Calu3 (cell line): ENCODE measurements around the gene STEAP1B. TPM values are rescaled to one million over a fixed set of nuclear protein-coding genes. Genes with fewer than 3 reads are reported as not detected.

ENCODE experiments used
- BruUV-seq: library from RNA; stranded (reverse); fragments of 400-500 nt; replicated peaks from 2 replicates; lab custom pipeline; 2021; lab: Mats Ljungman, UMichigan
- CTCF ChIA-PET: fragments of 300-600 bp; sonication (Branson Sonifier 250); formaldehyde crosslinking; loops from one replicate; lab custom pipeline; 2022; ENCODE audit warnings: antibody characterized with exemption; lab: Charles Lee
- DNase-seq: peaks from one replicate; pipeline ENCODE4 v3.0.0; 2022
- H3K27ac Mint-ChIP-seq: one replicate; pipeline ENCODE4 v1.8.0; 2022; ENCODE audit warnings: mixed read lengths; ENCODE audit not compliant: unreplicated experiment
- H3K27me3 Mint-ChIP-seq: one replicate; pipeline ENCODE4 v1.8.0; 2022; ENCODE audit warnings: mixed read lengths; ENCODE audit not compliant: unreplicated experiment
- H3K36me3 Mint-ChIP-seq: one replicate; pipeline ENCODE4 v1.8.0; 2022; ENCODE audit warnings: mild to moderate bottlenecking, moderate library complexity, mixed read lengths; ENCODE audit not compliant: insufficient read depth, unreplicated experiment
- H3K4me1 Mint-ChIP-seq: one replicate; pipeline ENCODE4 v1.8.0; 2022; ENCODE audit warnings: mild to moderate bottlenecking, low read depth, mixed read lengths; ENCODE audit not compliant: unreplicated experiment
- H3K4me3 Mint-ChIP-seq: one replicate; pipeline ENCODE4 v1.8.0; 2022; ENCODE audit warnings: mild to moderate bottlenecking, low read depth, moderate library complexity, mixed read lengths; ENCODE audit not compliant: unreplicated experiment
- H3K9me3 Mint-ChIP-seq: one replicate; pipeline ENCODE4 v1.8.0; 2022; ENCODE audit warnings: low read depth, mixed read lengths; ENCODE audit not compliant: unreplicated experiment
- CTCF ChIP-seq: fragments of 200-600 bp; IDR thresholded peaks from one replicate; pipeline ENCODE4 v1.8.0; 2022; ENCODE audit warnings: antibody characterized with exemption; ENCODE audit not compliant: unreplicated experiment
- intact Hi-C: fragments of 100-400 bp; cut with micrococcal nuclease; formaldehyde crosslinking; loops from one replicate; pipeline ENCODE4 v1.10.0; 2022; ENCODE audit not compliant: unreplicated experiment
- total RNA-seq: library from RNA; stranded (reverse); gene quantifications from 2 replicates; pipeline ENCODE4 v1.2.3, GENCODE V29; 2022

STEAP1B gene
- total RNA-seq, 1 experiment from 2014 or later, result 2.6 TPM

GRCh38 chr7:22414424-22414823 lies 85.6 kb downstream of the STEAP1B start:
- intact Hi-C loops, result no loop called here
- H3K27me3 Mint-ChIP-seq, result no peaks in the 10 kb centered on the region
- BruUV-seq, result no TSS peak
- H3K4me3 Mint-ChIP-seq, result no peak overlapping the region
- DNase-seq, result no peak
- H3K9me3 Mint-ChIP-seq, result no peaks in the 10 kb centered on the region
- no peak for TF ChIP-seq CTCF
- H3K27ac Mint-ChIP-seq, result no peak overlapping the region
- no peaks in the 10 kb centered on the region for H3K36me3 Mint-ChIP-seq
- CTCF ChIA-PET, result no interaction called here
- H3K4me1 Mint-ChIP-seq, result peaks cover 2% of the 10 kb centered on the region

GRCh38 chr7:22413211-22413610 lies 86.8 kb downstream of the STEAP1B start:
- no peak for TF ChIP-seq CTCF
- H3K27me3 Mint-ChIP-seq, result no peaks in the 10 kb centered on the region
- H3K27ac Mint-ChIP-seq, result no peak overlapping the region
- H3K36me3 Mint-ChIP-seq, result no peaks in the 10 kb centered on the region
- DNase-seq, result no peak
- no peak overlapping the region for H3K4me3 Mint-ChIP-seq
- no TSS peak for BruUV-seq
- H3K9me3 Mint-ChIP-seq, result no peaks in the 10 kb centered on the region
- CTCF ChIA-PET, result no interaction called here
- no peaks in the 10 kb centered on the region for H3K4me1 Mint-ChIP-seq
- intact Hi-C loops, result no loop called here

GRCh38 chr7:22411977-22412693 lies 87.9 kb downstream of the STEAP1B start:
- CTCF ChIA-PET, result no interaction called here
- Mint-ChIP-seq H3K4me1 (no peaks in the 10 kb centered on the region), H3K27ac (no peak overlapping the region), H3K9me3 (peaks cover 3% of the 10 kb centered on the region), H3K27me3 (no peaks in the 10 kb centered on the region), H3K4me3 (no peak overlapping the region), H3K36me3 (no peaks in the 10 kb centered on the region)
- no TSS peak for BruUV-seq
- intact Hi-C loops, result no loop called here
- DNase-seq, result no peak
- no peak for TF ChIP-seq CTCF

- no peak overlapping the region for H3K4me3 Mint-ChIP-seq
- H3K36me3 Mint-ChIP-seq, result peaks cover 3% of the 10 kb centered on the region
- intact Hi-C loops, result no loop called here
- CTCF ChIA-PET, result no interaction called here
- no peak for TF ChIP-seq CTCF
- peaks cover 7% of the 10 kb centered on the region for H3K4me1 Mint-ChIP-seq
- BruUV-seq, result no TSS peak
- H3K27ac Mint-ChIP-seq, result no peak overlapping the region
- no peak for DNase-seq
- H3K27me3 Mint-ChIP-seq, result no peaks in the 10 kb centered on the region
- peaks cover 3% of the 10 kb centered on the region for H3K9me3 Mint-ChIP-seq
Measured at GRCh38 chr7:22406715-22407114, 93.3 kb downstream of the STEAP1B start.
